K562 (cell line): ENCODE results near the gene PNPO. TPM values are rescaled to one million over a fixed set of nuclear protein-coding genes. Genes with fewer than 3 reads are reported as not detected.

Experiments
- BHLHE40 ChIP-seq: IDR thresholded peaks from 2 replicates; pipeline ENCODE4 v1.6.1; 2011; ENCODE audit warnings: low read length, improper control_type of control experiment
- C11orf30 ChIP-seq: fragments of 450-650 bp; IDR thresholded peaks from 2 replicates; pipeline ENCODE4 v1.6.1; 2016; ENCODE audit warnings: low read depth, mild to moderate bottlenecking
- HCFC1 ChIP-seq: IDR thresholded peaks from 2 replicates; pipeline ENCODE4 v1.6.1; 2012; ENCODE audit warnings: low read depth, low read length, improper control_type of control experiment
- JUND ChIP-seq, 2 experiments: IDR thresholded peaks; 2 replicates in 1 of 2; 3 replicates in 1 of 2; pipeline ENCODE4 v1.6.1; 2011; ENCODE audit warnings: borderline replicate concordance in 2 of 2, low read depth in 2 of 2, low read length in 2 of 2, improper control_type of control experiment in 1 of 2, missing biosample characterization in 1 of 2, missing genetic modification characterization in 1 of 2, missing genetic modification reagents in 1 of 2
- KDM5B ChIP-seq: fragments of 200-600 bp; sonication (generic); IDR thresholded peaks from 2 replicates; pipeline ENCODE4 v1.6.1; 2012; ENCODE audit warnings: low read depth, mild to moderate bottlenecking, moderate library complexity, low read length, control low read depth, inconsistent platforms; ENCODE audit not compliant: insufficient replicate concordance
- KLF16 ChIP-seq: IDR thresholded peaks from 2 replicates; pipeline ENCODE4 v1.6.1; 2016; ENCODE audit warnings: antibody characterized with exemption
- KLF6 ChIP-seq: fragments of 250-450 bp; sonication (Bioruptor Pico); IDR thresholded peaks from 2 replicates; pipeline ENCODE4 v1.4.0; 2020; ENCODE audit warnings: mild to moderate bottlenecking, moderate library complexity, borderline replicate concordance
- NR4A1 ChIP-seq, 2 experiments: fragments of 250-450 bp in 1 of 2; fragments of 450-650 bp in 1 of 2; sonication (Bioruptor Pico) in 1 of 2; IDR thresholded peaks; 2 replicates each; pipeline versions ENCODE4 v1.4.0 to v1.6.1; 2016 to 2020; ENCODE audit warnings: mild to moderate bottlenecking in 2 of 2, missing compliant biosample characterization in 1 of 2, missing genetic modification characterization in 1 of 2, moderate library complexity in 1 of 2
- NRF1 ChIP-seq, 2 experiments: fragments of 450-650 bp; IDR thresholded peaks in 1 of 2; conservative IDR thresholded peaks in 1 of 2; 2 replicates each; pipeline ENCODE4 v1.6.1; 2014; ENCODE audit warnings: mild to moderate bottlenecking in 2 of 2
- OTX1 ChIP-seq: fragments of 450-650 bp; formaldehyde crosslinking; IDR thresholded peaks from 2 replicates; pipeline ENCODE4 v1.4.0; 2022; ENCODE audit warnings: mild to moderate bottlenecking
- SMARCA4 ChIP-seq: fragments of 450-650 bp; IDR thresholded peaks from 2 replicates; pipeline ENCODE4 v1.6.1; 2016
- SUPT5H ChIP-seq: fragments of 450-650 bp; IDR thresholded peaks from 2 replicates; pipeline ENCODE4 v1.6.1; 2016
- TAF9B ChIP-seq: fragments of 450-650 bp; IDR thresholded peaks from 2 replicates; pipeline ENCODE4 v1.6.1; 2018; ENCODE audit warnings: mild to moderate bottlenecking; ENCODE audit not compliant: partially characterized antibody
- ZNF239 ChIP-seq: fragments of 250-450 bp; sonication (Bioruptor Pico); IDR thresholded peaks from 2 replicates; pipeline ENCODE4 v1.4.0; 2020; ENCODE audit warnings: mild to moderate bottlenecking
- ZNF780A ChIP-seq: fragments of 250-450 bp; sonication (Bioruptor Pico); IDR thresholded peaks from 2 replicates; pipeline ENCODE4 v1.5.0; 2021; ENCODE audit warnings: mild to moderate bottlenecking
- polyA plus RNA-seq, 8 experiments: library from polyadenylated mRNA; depleted of rRNA in 4 of 8; stranded (reverse) in 5 of 8; unstranded in 3 of 8; fragments of >200 nt; fragmentation: Nextera tagmentation in 2 of 8; fragmentation: Illumina TruSeq in 1 of 8; extraction: Ambion mirVana in 2 of 8; extraction: Trizol in 1 of 8; gene quantifications; 2 replicates each; pipeline versions ENCODE4 v1.2.1 to v1.2.3, GENCODE V29; 2011 to 2014; ENCODE audit warnings: inconsistent platforms in 1 of 8, missing spikeins in 1 of 8
- total RNA-seq, 7 experiments: library from RNA; depleted of rRNA in 6 of 7; stranded (reverse); fragments of >200 nt in 6 of 7; fragmentation: Illumina TruSeq in 2 of 7; extraction: Trizol in 2 of 7; gene quantifications; 2 replicates each; pipeline versions ENCODE4 v1.2.1 to v1.2.3, GENCODE V29; 2011 to 2021; ENCODE audit warnings: low replicate concordance in 1 of 7
- TF ChIP-seq, protein P1 (sequence below): sonication (generic); formaldehyde crosslinking; IDR thresholded peaks from 2 replicates; pipeline ENCODE4 v1.8.1; 2023; ENCODE audit warnings: mild to moderate bottlenecking, missing genetic modification reagents, moderate library complexity
- TF ChIP-seq, protein P2 (sequence below): fragments of 450-650 bp; IDR thresholded peaks from 2 replicates; pipeline ENCODE4 v1.6.1; 2018; ENCODE audit not compliant: partially characterized antibody
- TF ChIP-seq, protein P3 (sequence below): sonication (generic); formaldehyde crosslinking; IDR thresholded peaks from 2 replicates; pipeline ENCODE4 v1.4.0; 2020; ENCODE audit warnings: mild to moderate bottlenecking, missing genetic modification reagents
- TF ChIP-seq, protein P4 (sequence below): sonication (generic); formaldehyde crosslinking; IDR thresholded peaks from 2 replicates; pipeline ENCODE4 v1.8.0; 2022; ENCODE audit warnings: mild to moderate bottlenecking, low read depth, missing genetic modification reagents

Gene PNPO
- total and polyA plus RNA-seq, 9 of the 15 experiments (the other 6 are each of a cell fraction or from before 2014, with no cell fraction given), result 16.6 to 39.0 (median 27.4) TPM

DNA sequence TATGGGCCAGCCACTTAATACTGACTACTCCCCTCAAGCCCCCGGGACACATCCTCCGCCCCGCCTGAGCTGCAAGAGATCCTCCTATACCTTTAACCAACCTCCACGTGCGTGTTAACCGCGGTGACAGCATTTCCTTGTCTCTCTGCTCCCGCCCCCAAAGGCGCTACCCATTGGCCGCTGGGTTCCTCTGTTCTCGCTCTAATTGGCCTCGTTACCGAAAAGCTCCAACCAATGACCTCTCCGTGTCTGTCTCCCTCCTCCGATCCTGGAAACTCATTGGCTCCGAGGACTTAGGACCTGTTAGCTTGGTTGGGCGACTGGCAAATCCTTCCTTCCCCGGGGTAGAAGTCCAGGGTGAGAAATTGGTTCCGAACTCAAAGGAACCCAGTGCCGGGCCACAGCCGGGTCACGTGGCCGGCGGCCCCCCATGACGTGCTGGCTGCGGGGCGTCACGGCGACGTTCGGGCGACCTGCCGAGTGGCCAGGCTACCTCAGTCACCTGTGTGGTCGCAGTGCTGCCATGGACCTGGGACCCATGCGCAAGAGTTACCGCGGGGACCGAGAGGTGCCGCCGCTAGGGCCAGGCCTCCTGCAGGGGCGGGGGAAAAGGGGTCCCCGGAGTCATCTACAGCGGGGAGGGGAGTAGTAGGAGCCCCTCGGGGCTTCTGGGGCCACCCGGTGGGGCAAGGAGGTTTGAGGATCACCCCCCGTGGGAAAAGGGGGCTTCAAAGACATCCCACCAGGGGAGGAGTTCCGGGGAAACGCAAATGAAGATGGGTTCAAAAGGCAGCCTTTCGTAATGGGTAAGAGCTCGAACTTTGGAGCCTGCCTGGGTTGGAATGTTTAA, at the start of gene PNPO (continued):
- TF ChIP-seq NR4A1 (CRISPR knock-in tag; IDR thresholded peaks at IDR 0.05) (no peak), NR4A1 (tag; IDR thresholded peaks at IDR 0.05) (peak; percentile 40; the same call in 1 of the 2 replicates), SUPT5H (peak; percentile 67), BHLHE40 (peak; percentile 82), KLF16 (no peak), SMARCA4 (no peak), HCFC1 (peak; percentile 42; the same call in 1 of the 2 replicates), TAF9B (peak; percentile 2), C11orf30 (peak; percentile 69; the same call in 1 of the 2 replicates), OTX1 (no peak; the same call in 1 of the 2 replicates), ZNF239 (CRISPR knock-in tag) (no peak), KLF6 (CRISPR knock-in tag) (no peak), NRF1 (conservative IDR thresholded peaks at IDR 0.05 in 1 of 2, IDR thresholded peaks at IDR 0.05 in 1 of 2) (peak; percentile 87 to 89), ZNF780A (CRISPR knock-in tag) (no peak), JUND (IDR thresholded peaks at IDR 0.05; ENCODE audit: borderline replicate concordance, low read depth, low read length) (peak; percentile 35; the same call in 1 of the 2 replicates), JUND (tag; IDR thresholded peaks at IDR 0.05; ENCODE audit: borderline replicate concordance, low read depth, low read length) (peak; percentile 50; the same call in 1 of the 3 replicates), KDM5B (peak; percentile 79)
- TF ChIP-seq, protein P1, sequence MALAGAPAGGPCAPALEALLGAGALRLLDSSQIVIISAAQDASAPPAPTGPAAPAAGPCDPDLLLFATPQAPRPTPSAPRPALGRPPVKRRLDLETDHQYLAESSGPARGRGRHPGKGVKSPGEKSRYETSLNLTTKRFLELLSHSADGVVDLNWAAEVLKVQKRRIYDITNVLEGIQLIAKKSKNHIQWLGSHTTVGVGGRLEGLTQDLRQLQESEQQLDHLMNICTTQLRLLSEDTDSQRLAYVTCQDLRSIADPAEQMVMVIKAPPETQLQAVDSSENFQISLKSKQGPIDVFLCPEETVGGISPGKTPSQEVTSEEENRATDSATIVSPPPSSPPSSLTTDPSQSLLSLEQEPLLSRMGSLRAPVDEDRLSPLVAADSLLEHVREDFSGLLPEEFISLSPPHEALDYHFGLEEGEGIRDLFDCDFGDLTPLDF (CRISPR knock-in tag), result peak; percentile 73
- TF ChIP-seq, protein P2, sequence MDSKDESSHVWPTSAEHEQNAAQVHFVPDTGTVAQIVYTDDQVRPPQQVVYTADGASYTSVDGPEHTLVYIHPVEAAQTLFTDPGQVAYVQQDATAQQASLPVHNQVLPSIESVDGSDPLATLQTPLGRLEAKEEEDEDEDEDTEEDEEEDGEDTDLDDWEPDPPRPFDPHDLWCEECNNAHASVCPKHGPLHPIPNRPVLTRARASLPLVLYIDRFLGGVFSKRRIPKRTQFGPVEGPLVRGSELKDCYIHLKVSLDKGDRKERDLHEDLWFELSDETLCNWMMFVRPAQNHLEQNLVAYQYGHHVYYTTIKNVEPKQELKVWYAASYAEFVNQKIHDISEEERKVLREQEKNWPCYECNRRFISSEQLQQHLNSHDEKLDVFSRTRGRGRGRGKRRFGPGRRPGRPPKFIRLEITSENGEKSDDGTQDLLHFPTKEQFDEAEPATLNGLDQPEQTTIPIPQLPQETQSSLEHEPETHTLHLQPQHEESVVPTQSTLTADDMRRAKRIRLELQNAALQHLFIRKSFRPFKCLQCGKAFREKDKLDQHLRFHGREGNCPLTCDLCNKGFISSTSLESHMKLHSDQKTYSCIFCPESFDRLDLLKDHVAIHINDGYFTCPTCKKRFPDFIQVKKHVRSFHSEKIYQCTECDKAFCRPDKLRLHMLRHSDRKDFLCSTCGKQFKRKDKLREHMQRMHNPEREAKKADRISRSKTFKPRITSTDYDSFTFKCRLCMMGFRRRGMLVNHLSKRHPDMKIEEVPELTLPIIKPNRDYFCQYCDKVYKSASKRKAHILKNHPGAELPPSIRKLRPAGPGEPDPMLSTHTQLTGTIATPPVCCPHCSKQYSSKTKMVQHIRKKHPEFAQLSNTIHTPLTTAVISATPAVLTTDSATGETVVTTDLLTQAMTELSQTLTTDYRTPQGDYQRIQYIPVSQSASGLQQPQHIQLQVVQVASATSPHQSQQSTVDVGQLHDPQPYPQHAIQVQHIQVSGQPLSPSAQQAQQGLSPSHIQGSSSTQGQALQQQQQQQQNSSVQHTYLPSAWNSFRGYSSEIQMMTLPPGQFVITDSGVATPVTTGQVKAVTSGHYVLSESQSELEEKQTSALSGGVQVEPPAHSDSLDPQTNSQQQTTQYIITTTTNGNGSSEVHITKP, result peak; percentile 82
- TF ChIP-seq, protein P3, sequence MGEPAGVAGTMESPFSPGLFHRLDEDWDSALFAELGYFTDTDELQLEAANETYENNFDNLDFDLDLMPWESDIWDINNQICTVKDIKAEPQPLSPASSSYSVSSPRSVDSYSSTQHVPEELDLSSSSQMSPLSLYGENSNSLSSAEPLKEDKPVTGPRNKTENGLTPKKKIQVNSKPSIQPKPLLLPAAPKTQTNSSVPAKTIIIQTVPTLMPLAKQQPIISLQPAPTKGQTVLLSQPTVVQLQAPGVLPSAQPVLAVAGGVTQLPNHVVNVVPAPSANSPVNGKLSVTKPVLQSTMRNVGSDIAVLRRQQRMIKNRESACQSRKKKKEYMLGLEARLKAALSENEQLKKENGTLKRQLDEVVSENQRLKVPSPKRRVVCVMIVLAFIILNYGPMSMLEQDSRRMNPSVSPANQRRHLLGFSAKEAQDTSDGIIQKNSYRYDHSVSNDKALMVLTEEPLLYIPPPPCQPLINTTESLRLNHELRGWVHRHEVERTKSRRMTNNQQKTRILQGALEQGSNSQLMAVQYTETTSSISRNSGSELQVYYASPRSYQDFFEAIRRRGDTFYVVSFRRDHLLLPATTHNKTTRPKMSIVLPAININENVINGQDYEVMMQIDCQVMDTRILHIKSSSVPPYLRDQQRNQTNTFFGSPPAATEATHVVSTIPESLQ (CRISPR knock-in tag), result peak; percentile 86
- TF ChIP-seq, protein P4, sequence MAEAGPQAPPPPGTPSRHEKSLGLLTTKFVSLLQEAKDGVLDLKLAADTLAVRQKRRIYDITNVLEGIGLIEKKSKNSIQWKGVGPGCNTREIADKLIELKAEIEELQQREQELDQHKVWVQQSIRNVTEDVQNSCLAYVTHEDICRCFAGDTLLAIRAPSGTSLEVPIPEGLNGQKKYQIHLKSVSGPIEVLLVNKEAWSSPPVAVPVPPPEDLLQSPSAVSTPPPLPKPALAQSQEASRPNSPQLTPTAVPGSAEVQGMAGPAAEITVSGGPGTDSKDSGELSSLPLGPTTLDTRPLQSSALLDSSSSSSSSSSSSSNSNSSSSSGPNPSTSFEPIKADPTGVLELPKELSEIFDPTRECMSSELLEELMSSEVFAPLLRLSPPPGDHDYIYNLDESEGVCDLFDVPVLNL (CRISPR knock-in tag), result no peak
